Measurements from ENCODE around the gene FIGN. TPM values are rescaled to one million over a fixed set of nuclear protein-coding genes. Genes with fewer than 3 reads are reported as not detected.

The FIGN gene
- total and polyA plus RNA-seq, 8 donors, result 4.9 to 8.2 (median 6.4) TPM

GRCh38 chr2:163703386-163703785 lies 32.4 kb downstream of the FIGN start:
- TF ChIP-seq CTCF (IDR thresholded peaks at IDR 0.05), result no peak
- DNase-seq (no peak), ATAC-seq (peak; percentile 64)
- no peaks in the 10 kb centered on the region for H3K9me3 ChIP-seq
- H3K27me3 ChIP-seq, result no peaks in the 10 kb centered on the region
- intact Hi-C loops (cut with DNase I), result no loop called here
- no peaks in the 10 kb centered on the region for H3K36me3 ChIP-seq
- H3K27ac ChIP-seq, result no peak overlapping the region
- no peaks in the 10 kb centered on the region for H3K4me1 ChIP-seq
- H3K4me3 ChIP-seq, result no peak overlapping the region

GRCh38 chr2:163701399-163702195 lies 34.2 kb downstream of the FIGN start:
- intact Hi-C loops (cut with DNase I), result no loop called here
- no peak overlapping the region for H3K4me3 ChIP-seq
- H3K27me3 ChIP-seq, result no peaks in the 10 kb centered on the region
- H3K36me3 ChIP-seq, result no peaks in the 10 kb centered on the region
- no peak overlapping the region for H3K27ac ChIP-seq
- no peak for DNase-seq
- TF ChIP-seq CTCF (IDR thresholded peaks at IDR 0.05), result no peak
- no peaks in the 10 kb centered on the region for H3K9me3 ChIP-seq
- H3K4me1 ChIP-seq, result no peaks in the 10 kb centered on the region
- no peak for ATAC-seq

- intact Hi-C loops (cut with DNase I), result no loop called here
- Histone ChIP-seq H3K9me3 (no peaks in the 10 kb centered on the region), H3K4me3 (no peak overlapping the region), H3K36me3 (no peaks in the 10 kb centered on the region), H3K4me1 (no peaks in the 10 kb centered on the region), H3K27ac (no peak overlapping the region), H3K27me3 (no peaks in the 10 kb centered on the region)
- no peak for TF ChIP-seq CTCF (IDR thresholded peaks at IDR 0.05)
- ATAC-seq, result no peak
- DNase-seq, result no peak
Measured at GRCh38 chr2:163698857-163699256, 37.0 kb downstream of the FIGN start.

- ATAC-seq, result no peak
Measured at GRCh38 chr2:163697846-163698637, 37.8 kb downstream of the FIGN start.

More at GRCh38 chr2:163697846-163698637, 37.8 kb downstream of the FIGN start:
- no peaks in the 10 kb centered on the region for H3K36me3 ChIP-seq
- intact Hi-C loops (cut with DNase I), result no loop called here
- H3K27me3 ChIP-seq, result no peaks in the 10 kb centered on the region
- DNase-seq, result no peak
- no peak overlapping the region for H3K4me3 ChIP-seq
- H3K9me3 ChIP-seq, result no peaks in the 10 kb centered on the region
- no peak for TF ChIP-seq CTCF (IDR thresholded peaks at IDR 0.05)
- no peaks in the 10 kb centered on the region for H3K4me1 ChIP-seq
- H3K27ac ChIP-seq, result no peak overlapping the region
